IMR-90 (cell line): ENCODE results near the gene SVIL. TPM values are rescaled to one million over a fixed set of nuclear protein-coding genes. Genes with fewer than 3 reads are reported as not detected.

Experiments used
- ATAC-seq: fragments of 200-7000 bp; cut with Tn5 transposase; 2 replicates; pipeline ENCODE4 v1.9.1; 2020; ENCODE audit warnings: low read depth, mild to moderate bottlenecking, moderate library complexity
- BruUV-seq: library from RNA; stranded (reverse); fragments of 400-500 nt; replicated peaks from 2 replicates; lab custom pipeline; 2021; lab: Mats Ljungman, UMichigan
- CTCF ChIA-PET: fragments of 300-600 bp; formaldehyde crosslinking; extraction: SDS; loops from one replicate; lab custom pipeline; 2021; ENCODE audit warnings: antibody characterized with exemption; lab: Yijun Ruan, JAX
- POLR2A ChIA-PET: fragments of 300-600 bp; sonication (Branson Sonifier 250); formaldehyde crosslinking; loops from one replicate; lab custom pipeline; 2022; ENCODE audit warnings: antibody characterized with exemption; ENCODE audit not compliant: unreplicated experiment; lab: Charles Lee
- DNase-seq: peaks from one replicate; pipeline ENCODE4 v3.0.0; 2013
- H2AFZ ChIP-seq: replicated peaks from 2 replicates; pipeline ENCODE3; 2013; ENCODE audit warnings: low read length, mild to moderate bottlenecking; ENCODE audit not compliant: poor library complexity
- H2AK5ac ChIP-seq: 2 replicates; pipeline ENCODE4 v1.6.1; 2013; ENCODE audit warnings: low read depth, low read length, inconsistent platforms
- H2AK9ac ChIP-seq: replicated peaks from 2 replicates; pipeline ENCODE3; 2013; ENCODE audit warnings: mild to moderate bottlenecking, low read depth, low read length, moderate library complexity; ENCODE audit not compliant: poor library complexity
- H2BK120ac ChIP-seq: 2 replicates; pipeline ENCODE4 v1.6.1; 2013; ENCODE audit warnings: low read depth, low read length, inconsistent platforms
- H2BK15ac ChIP-seq: 3 replicates; pipeline ENCODE4 v1.6.1; 2013; ENCODE audit warnings: low read depth, low read length, inconsistent platforms
- H2BK20ac ChIP-seq: 2 replicates; pipeline ENCODE4 v1.6.1; 2013; ENCODE audit warnings: low read depth, mild to moderate bottlenecking, inconsistent platforms, low read length, moderate library complexity
- H2BK5ac ChIP-seq: 2 replicates; pipeline ENCODE4 v1.6.1; 2013; ENCODE audit warnings: mild to moderate bottlenecking, low read depth, low read length, inconsistent platforms; ENCODE audit not compliant: poor library complexity, severe bottlenecking
- H3K14ac ChIP-seq: replicated peaks from 2 replicates; pipeline ENCODE4 v1.6.1; 2013; ENCODE audit warnings: low read depth, low read length, inconsistent platforms
- H3K18ac ChIP-seq: 2 replicates; pipeline ENCODE4 v1.6.1; 2013; ENCODE audit warnings: low read depth, low read length, control low read depth
- H3K23ac ChIP-seq: 2 replicates; pipeline ENCODE4 v1.6.1; 2013; ENCODE audit warnings: low read depth, low read length, inconsistent platforms
- H3K27ac ChIP-seq: 2 replicates; pipeline ENCODE4 v1.5.1; 2013; ENCODE audit warnings: mild to moderate bottlenecking, control low read depth, low read length; ENCODE audit not compliant: insufficient read depth
- H3K27me3 ChIP-seq: 2 replicates; pipeline ENCODE4 v1.6.1; 2013; ENCODE audit warnings: low read length; ENCODE audit not compliant: control insufficient read depth, insufficient read depth
- H3K36me3 ChIP-seq: 2 replicates; pipeline ENCODE4 v1.6.1; 2013; ENCODE audit warnings: low read length, mixed read lengths; ENCODE audit not compliant: control insufficient read depth, insufficient read depth
- H3K4ac ChIP-seq: 2 replicates; pipeline ENCODE4 v1.6.1; 2013; ENCODE audit warnings: low read depth, low read length, inconsistent platforms
- H3K4me1 ChIP-seq: 2 replicates; pipeline ENCODE4 v1.6.1; 2013; ENCODE audit warnings: low read length, mixed read lengths; ENCODE audit not compliant: control insufficient read depth, insufficient read depth
- H3K4me2 ChIP-seq: 2 replicates; pipeline ENCODE4 v1.6.1; 2013; ENCODE audit warnings: low read depth, mild to moderate bottlenecking, control low read depth, low read length, moderate library complexity
- H3K4me3 ChIP-seq: 2 replicates; pipeline ENCODE4 v1.5.1; 2013; ENCODE audit warnings: low read depth, mild to moderate bottlenecking, control low read depth, low read length, moderate library complexity; ENCODE audit not compliant: insufficient read depth
- H3K56ac ChIP-seq: 2 replicates; pipeline ENCODE4 v1.6.1; 2013; ENCODE audit warnings: low read length, inconsistent platforms; ENCODE audit not compliant: insufficient read depth; ENCODE audit errors: extremely low read depth
- H3K79me1 ChIP-seq, 2 experiments: 2 replicates each; pipeline ENCODE4 v1.6.1; 2013; ENCODE audit warnings: low read length in 2 of 2, inconsistent platforms in 1 of 2, low read depth in 1 of 2
- H3K9ac ChIP-seq: 2 replicates; pipeline ENCODE4 v1.6.1; 2013; ENCODE audit warnings: low read depth, low read length, control low read depth
- H3K9me1 ChIP-seq: 2 replicates; pipeline ENCODE4 v1.6.1; 2013; ENCODE audit warnings: low read length, inconsistent platforms; ENCODE audit not compliant: insufficient read depth
- H3K9me3 ChIP-seq: 2 replicates; pipeline ENCODE4 v1.6.1; 2013; ENCODE audit warnings: low read length; ENCODE audit not compliant: control insufficient read depth, insufficient read depth
- H4K20me1 ChIP-seq: 2 replicates; pipeline ENCODE4 v1.6.1; 2013; ENCODE audit warnings: low read length, inconsistent platforms; ENCODE audit not compliant: insufficient read depth
- H4K5ac ChIP-seq: 2 replicates; pipeline ENCODE4 v1.6.1; 2013; ENCODE audit warnings: mild to moderate bottlenecking, low read depth, low read length, control low read depth
- H4K8ac ChIP-seq, 2 experiments: 2 replicates each; pipeline ENCODE4 v1.6.1; 2013; ENCODE audit warnings: low read depth in 2 of 2, low read length in 2 of 2, control low read depth in 1 of 2, inconsistent platforms in 1 of 2
- H4K91ac ChIP-seq: 2 replicates; pipeline ENCODE4 v1.6.1; 2013; ENCODE audit warnings: low read depth, low read length, inconsistent platforms; ENCODE audit not compliant: insufficient read depth
- BHLHE40 ChIP-seq: fragments of 150-350 bp; IDR thresholded peaks from 2 replicates; pipeline ENCODE4 v1.6.1; 2016; ENCODE audit warnings: mild to moderate bottlenecking, low read depth, low read length
- CEBPB ChIP-seq: IDR thresholded peaks from 2 replicates; pipeline ENCODE4 v1.6.1; 2012; ENCODE audit warnings: low read depth, low read length, improper control_type of control experiment
- CHD1 ChIP-seq: IDR thresholded peaks from 2 replicates; pipeline ENCODE4 v1.6.1; 2012; ENCODE audit warnings: low read depth, low read length, improper control_type of control experiment
- ELK1 ChIP-seq: fragments of 150-350 bp; IDR thresholded peaks from 2 replicates; pipeline ENCODE4 v1.6.1; 2016; ENCODE audit warnings: low read depth, mild to moderate bottlenecking, low read length, moderate library complexity, borderline replicate concordance
- FOS ChIP-seq: fragments of 150-350 bp; IDR thresholded peaks from 2 replicates; pipeline ENCODE4 v1.6.1; 2016; ENCODE audit warnings: low read depth, low read length
- MAFK ChIP-seq: IDR thresholded peaks from 2 replicates; pipeline ENCODE4 v1.6.1; 2012; ENCODE audit warnings: low read depth, low read length, improper control_type of control experiment
- MAZ ChIP-seq: IDR thresholded peaks from 2 replicates; pipeline ENCODE4 v1.6.1; 2012; ENCODE audit warnings: low read depth, mild to moderate bottlenecking, low read length, improper control_type of control experiment, moderate library complexity, borderline replicate concordance
- MXI1 ChIP-seq: IDR thresholded peaks from 2 replicates; pipeline ENCODE4 v1.6.1; 2012; ENCODE audit warnings: low read depth, mild to moderate bottlenecking, low read length, moderate library complexity, borderline replicate concordance
- NFE2L2 ChIP-seq: fragments of 150-350 bp; IDR thresholded peaks from 2 replicates; pipeline ENCODE4 v1.6.1; 2016; ENCODE audit warnings: low read depth, mild to moderate bottlenecking, low read length
- POLR2A ChIP-seq: IDR thresholded peaks from 2 replicates; pipeline ENCODE4 v1.6.1; 2012; ENCODE audit warnings: mild to moderate bottlenecking, low read depth, low read length
- RAD21 ChIP-seq: IDR thresholded peaks from 2 replicates; pipeline ENCODE4 v1.6.1; 2012; ENCODE audit warnings: low read length, improper control_type of control experiment
- RCOR1 ChIP-seq: IDR thresholded peaks from 2 replicates; pipeline ENCODE4 v1.6.1; 2012; ENCODE audit warnings: mild to moderate bottlenecking, low read length, improper control_type of control experiment; ENCODE audit not compliant: insufficient replicate concordance
- RFX5 ChIP-seq: IDR thresholded peaks from 2 replicates; pipeline ENCODE4 v1.8.0; 2012; ENCODE audit warnings: low read depth, mild to moderate bottlenecking, low read length, moderate library complexity
- SMC3 ChIP-seq: fragments of 150-350 bp; IDR thresholded peaks from 2 replicates; pipeline ENCODE4 v1.6.1; 2016; ENCODE audit warnings: low read depth, mild to moderate bottlenecking, antibody characterized with exemption, low read length, moderate library complexity
- WGBS, 2 experiments: methylation state at CpG; one replicate each; pipeline versions ENCODE4 v1.1.5 to v1.1.7; 2013; ENCODE audit warnings: missing lambda C conversion rate in 2 of 2; ENCODE audit not compliant: insufficient read length in 1 of 2; ENCODE audit errors: extremely low coverage in 2 of 2; 5-methylcytosine and 5-hydroxymethylcytosine counted together
- dilution Hi-C: fragments of 300-500 bp; cut with HindIII; formaldehyde crosslinking; loops from one replicate; pipeline ENCODE4 v1.14.3; 2018; ENCODE audit warnings: low sequenced_read_pairs; ENCODE audit not compliant: unreplicated experiment
- in situ Hi-C: fragments of 300-500 bp; cut with MboI; formaldehyde crosslinking; loops from 3 replicates; pipeline ENCODE4 v1.14.3; 2019; ENCODE audit warnings: low sequenced_read_pairs, inconsistent platforms, mixed read lengths
- intact Hi-C: fragments of 100-400 bp; cut with micrococcal nuclease; formaldehyde crosslinking; loops from 2 replicates; pipeline ENCODE4 v1.10.0; 2022
- polyA plus RNA-seq, 3 experiments: library from polyadenylated mRNA; depleted of rRNA; stranded (reverse); fragments of >200 nt; gene quantifications; 2 replicates each; pipeline ENCODE4 v1.2.3, GENCODE V29; 2012; ENCODE audit warnings: low replicate concordance in 1 of 3
- total RNA-seq: library from RNA; depleted of rRNA; stranded (reverse); fragments of >200 nt; gene quantifications from 2 replicates; pipeline ENCODE4 v1.2.3, GENCODE V29; 2012
- TF ChIP-seq, protein P1 (sequence below): conservative IDR thresholded peaks from 2 replicates; pipeline ENCODE4 v1.5.1; 2012; ENCODE audit warnings: mild to moderate bottlenecking, low read depth, low read length, improper control_type of control experiment
- TF ChIP-seq, protein P2 (sequence below): fragments of 150-350 bp; IDR thresholded peaks from 2 replicates; pipeline ENCODE4 v1.6.1; 2017; ENCODE audit warnings: mild to moderate bottlenecking, antibody characterized with exemption, low read length, low read depth

SVIL gene
- total and polyA plus RNA-seq, 2 of the 4 experiments (the other 2 are of a cell fraction) = 11.5 to 11.6 TPM

DNA sequence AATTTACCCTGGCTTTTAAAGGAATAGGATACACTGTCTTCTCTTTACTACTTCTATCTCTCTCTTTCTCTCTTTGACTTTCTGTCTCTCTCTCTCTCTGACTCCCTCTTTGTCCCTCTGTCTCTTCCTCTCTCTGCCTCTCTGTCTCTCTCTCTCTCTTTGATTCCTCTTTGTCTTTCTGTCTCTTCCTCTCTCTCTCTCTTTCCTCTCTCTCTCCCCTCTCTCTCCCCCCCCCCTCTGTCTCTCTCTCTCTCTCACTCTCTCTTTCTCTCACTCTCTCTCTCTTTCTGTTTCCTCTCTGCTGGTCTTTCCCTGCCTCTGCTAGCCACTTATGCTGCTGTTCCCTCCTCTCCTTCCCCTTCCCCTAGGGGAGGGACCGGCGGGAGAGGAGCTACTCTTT, 196.9 kb downstream of the SVIL start:
- Histone ChIP-seq H3K14ac (no peak overlapping the region), H4K5ac (no peak overlapping the region), H3K4me3 (no peak overlapping the region), H3K27ac (no peak overlapping the region), H3K9ac (no peak overlapping the region), H3K36me3 (no peaks in the 10 kb centered on the region; the same call in 1 of the 2 replicates), H4K91ac (no peak overlapping the region), H3K4me1 (peaks cover 2% of the 10 kb centered on the region; the same call in 1 of the 2 replicates), H3K79me1 (peaks cover 20 to 53% of the 10 kb centered on the region in 2 experiments), H2AK5ac (no peak overlapping the region), H3K27me3 (no peaks in the 10 kb centered on the region), H3K4me2 (no peak overlapping the region), H3K9me1 (0 out of 2 replicates have a peak, but pooled peaks cover 3% of the 10 kb centered on the region), H2BK120ac (no peak overlapping the region), H2AK9ac (no peak overlapping the region), H2BK5ac (no peak overlapping the region), H3K56ac (no peak overlapping the region), H4K8ac (no peak overlapping the region), H4K20me1 (peaks cover 20% of the 10 kb centered on the region; the same call in 1 of the 2 replicates), H2BK20ac (no peak overlapping the region), H2BK15ac (no peak overlapping the region), H2AFZ (no peak overlapping the region), H3K18ac (no peak overlapping the region), H3K23ac (no peak overlapping the region), H3K4ac (no peak overlapping the region), H3K9me3 (peaks cover 12% of the 10 kb centered on the region)
- DNase-seq (no peak), ATAC-seq (no peak)
- intact Hi-C loops (no loop called here), dilution Hi-C loops (no loop called here), in situ Hi-C loops (no loop called here)
- POLR2A ChIA-PET = no interaction called here
- BruUV-seq = no TSS peak
- no CpG with 5 or more reads among the region's 2 CpGs for WGBS, 2 experiments
- TF ChIP-seq MXI1 (no peak), MAFK (no peak), RFX5 (no peak), RAD21 (no peak), NFE2L2 (no peak), SMC3 (no peak), CHD1 (no peak), POLR2A (no peak), FOS (no peak), ELK1 (no peak), MAZ (no peak), BHLHE40 (no peak), CEBPB (no peak), RCOR1 (no peak)
- TF ChIP-seq, protein P1, sequence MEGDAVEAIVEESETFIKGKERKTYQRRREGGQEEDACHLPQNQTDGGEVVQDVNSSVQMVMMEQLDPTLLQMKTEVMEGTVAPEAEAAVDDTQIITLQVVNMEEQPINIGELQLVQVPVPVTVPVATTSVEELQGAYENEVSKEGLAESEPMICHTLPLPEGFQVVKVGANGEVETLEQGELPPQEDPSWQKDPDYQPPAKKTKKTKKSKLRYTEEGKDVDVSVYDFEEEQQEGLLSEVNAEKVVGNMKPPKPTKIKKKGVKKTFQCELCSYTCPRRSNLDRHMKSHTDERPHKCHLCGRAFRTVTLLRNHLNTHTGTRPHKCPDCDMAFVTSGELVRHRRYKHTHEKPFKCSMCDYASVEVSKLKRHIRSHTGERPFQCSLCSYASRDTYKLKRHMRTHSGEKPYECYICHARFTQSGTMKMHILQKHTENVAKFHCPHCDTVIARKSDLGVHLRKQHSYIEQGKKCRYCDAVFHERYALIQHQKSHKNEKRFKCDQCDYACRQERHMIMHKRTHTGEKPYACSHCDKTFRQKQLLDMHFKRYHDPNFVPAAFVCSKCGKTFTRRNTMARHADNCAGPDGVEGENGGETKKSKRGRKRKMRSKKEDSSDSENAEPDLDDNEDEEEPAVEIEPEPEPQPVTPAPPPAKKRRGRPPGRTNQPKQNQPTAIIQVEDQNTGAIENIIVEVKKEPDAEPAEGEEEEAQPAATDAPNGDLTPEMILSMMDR = no peak
- TF ChIP-seq, protein P2, sequence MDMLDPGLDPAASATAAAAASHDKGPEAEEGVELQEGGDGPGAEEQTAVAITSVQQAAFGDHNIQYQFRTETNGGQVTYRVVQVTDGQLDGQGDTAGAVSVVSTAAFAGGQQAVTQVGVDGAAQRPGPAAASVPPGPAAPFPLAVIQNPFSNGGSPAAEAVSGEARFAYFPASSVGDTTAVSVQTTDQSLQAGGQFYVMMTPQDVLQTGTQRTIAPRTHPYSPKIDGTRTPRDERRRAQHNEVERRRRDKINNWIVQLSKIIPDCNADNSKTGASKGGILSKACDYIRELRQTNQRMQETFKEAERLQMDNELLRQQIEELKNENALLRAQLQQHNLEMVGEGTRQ = no peak
- CTCF ChIA-PET = no interaction called here
